GM18508 (cell line): Measurements from ENCODE around the gene RLN3.

Experiments
- ATAC-seq: cut with Tn5 transposase; IDR thresholded peaks from one replicate; pipeline ENCODE4 v1.9.1; 2021; ENCODE audit warnings: moderate number of reproducible peaks; ENCODE audit not compliant: insufficient read depth, unreplicated experiment

The RLN3 gene

GRCh38 chr19:14051980-14052379 is 24.0 kb downstream of the RLN3 start:
- no peak for ATAC-seq

- no peak for ATAC-seq
Observed at GRCh38 chr19:14052470-14052869, 24.5 kb downstream of the RLN3 start.

- ATAC-seq, result no peak
Observed at GRCh38 chr19:14053032-14053431, 25.1 kb downstream of the RLN3 start.

- no peak for ATAC-seq
Observed at GRCh38 chr19:14053500-14053899, 25.6 kb downstream of the RLN3 start.

GRCh38 chr19:14054099-14054498 is 26.2 kb downstream of the RLN3 start:
- ATAC-seq, result no peak

- ATAC-seq, result no peak
Observed at GRCh38 chr19:14054721-14055120, 26.8 kb downstream of the RLN3 start.

- no peak for ATAC-seq
Observed at GRCh38 chr19:14055396-14055795, 27.4 kb downstream of the RLN3 start.

GRCh38 chr19:14056069-14056666 is 28.2 kb downstream of the RLN3 start:
- no peak for ATAC-seq

- ATAC-seq, result no peak
Observed at GRCh38 chr19:14056741-14057356, 28.9 kb downstream of the RLN3 start.

GRCh38 chr19:14058182-14059092 is 30.5 kb downstream of the RLN3 start:
- ATAC-seq, result no peak

GRCh38 chr19:14059093-14059480 is 31.1 kb downstream of the RLN3 start:
- no peak for ATAC-seq

- ATAC-seq, result no peak
Observed at GRCh38 chr19:14059652-14060155, 31.8 kb downstream of the RLN3 start.

GRCh38 chr19:14061081-14061749 is 33.3 kb downstream of the RLN3 start:
- no peak for ATAC-seq

GRCh38 chr19:14061751-14062557 is 34.0 kb downstream of the RLN3 start, which contains the start of gene PALM3:
TSS of gene PALM3 (minus strand) at chr19:14062076. CDS start at chr19:14061980, 96 bp downstream.
- no peak for ATAC-seq

GRCh38 chr19:14062558-14062855 is 34.6 kb downstream of the RLN3 start:
- ATAC-seq, result no peak

GRCh38 chr19:14063105-14063504 is 35.2 kb downstream of the RLN3 start:
- ATAC-seq, result no peak

GRCh38 chr19:14066134-14066533 is 38.2 kb downstream of the RLN3 start:
- ATAC-seq, result no peak

GRCh38 chr19:14070268-14071050 is 42.5 kb downstream of the RLN3 start:
- no peak for ATAC-seq
